Right lobe of liver (tissue), 4 donors: Measurements from ENCODE around the gene ATG4C.

ENCODE experiments used
- CTCF ChIP-seq, 4 donors: fragments of 200-600 bp in 3 of 4; fragments of 450-650 bp in 1 of 4; IDR thresholded peaks; one replicate each; pipeline versions ENCODE4 v1.5.1 to v1.8.0; 2016 to 2022; ENCODE audit warnings: antibody characterized with exemption in 4 of 4, mild to moderate bottlenecking in 2 of 4
- POLR2A ChIP-seq: fragments of 450-650 bp; IDR thresholded peaks from one replicate; pipeline ENCODE4 v1.6.1; 2017; ENCODE audit warnings: antibody characterized with exemption, mild to moderate bottlenecking
- donor health status: DM: no; HTN: no; CAD: no.
- donor health status: DM: no; HTN: no; CAD: no.
- donor health status: DM: no; HTN: yes; CAD: no.

- peak; percentile 57 to 68 (median 60) for TF ChIP-seq CTCF (IDR thresholded peaks at IDR 0.05)
- TF ChIP-seq POLR2A, result no peak
Observed at GRCh38 chr1:62746086-62746808, 37.7 kb upstream of the ATG4C start.
